NCI-H1694 treated with DMSO at 0.1 percent for 48 hours (cell line): Measurements from ENCODE around the gene DLG2.
"Not testable (repeated sequence)": the region's sequence is repeated elsewhere in the genome, so short reads cannot be mapped to it uniquely, and the experiment has no call there.

ENCODE experiments used
- DNase-seq: peaks from one replicate; lab custom pipeline; 2025; lab: John Stamatoyannopoulos, UW

The DLG2 gene

GRCh38 chr11:84836371-84836770 lies 790.8 kb downstream of the DLG2 start:
- DNase-seq = no peak

GRCh38 chr11:84833488-84834088 lies 793.6 kb downstream of the DLG2 start:
- DNase-seq = no peak

GRCh38 chr11:84830372-84830771 lies 796.8 kb downstream of the DLG2 start:
- DNase-seq = no peak

- DNase-seq = no peak
Observed at GRCh38 chr11:84829162-84829561, 798.0 kb downstream of the DLG2 start.

GRCh38 chr11:84828616-84829015 lies 798.5 kb downstream of the DLG2 start:
- DNase-seq = no peak

GRCh38 chr11:84825106-84825660 lies 802.0 kb downstream of the DLG2 start:
- DNase-seq = no peak

- DNase-seq = no peak
Observed at GRCh38 chr11:84824624-84825023, 802.5 kb downstream of the DLG2 start.

- no peak for DNase-seq
Observed at GRCh38 chr11:84819537-84819936, 807.6 kb downstream of the DLG2 start.

- no peak for DNase-seq
Observed at GRCh38 chr11:84819128-84819527, 808.0 kb downstream of the DLG2 start.

GRCh38 chr11:84817998-84818397 lies 809.1 kb downstream of the DLG2 start:
- no peak for DNase-seq

- no peak for DNase-seq
Observed at GRCh38 chr11:84812471-84812969, 814.6 kb downstream of the DLG2 start.

- no peak for DNase-seq
Observed at GRCh38 chr11:84806354-84806753, 820.8 kb downstream of the DLG2 start.

- DNase-seq = no peak
Observed at GRCh38 chr11:84804041-84804440, 823.1 kb downstream of the DLG2 start.

GRCh38 chr11:84800755-84801346 lies 826.3 kb downstream of the DLG2 start:
- DNase-seq = no peak

- DNase-seq = no peak
Observed at GRCh38 chr11:84799112-84799511, 828.0 kb downstream of the DLG2 start.

- no peak for DNase-seq
Observed at GRCh38 chr11:84795698-84796097, 831.4 kb downstream of the DLG2 start.

GRCh38 chr11:84794663-84795443 lies 832.3 kb downstream of the DLG2 start:
- DNase-seq = no peak

- DNase-seq = no peak
Observed at GRCh38 chr11:84793318-84793717, 833.8 kb downstream of the DLG2 start.

- no peak for DNase-seq
Observed at GRCh38 chr11:84790849-84791427, 836.2 kb downstream of the DLG2 start.

- DNase-seq = no peak
Observed at GRCh38 chr11:84788220-84788619, 838.9 kb downstream of the DLG2 start.

GRCh38 chr11:84784158-84784557 lies 843.0 kb downstream of the DLG2 start:
- DNase-seq = not testable (repeated sequence)

GRCh38 chr11:84780689-84781293 lies 846.4 kb downstream of the DLG2 start:
- DNase-seq = no peak
